ENCODE data around the gene ASTE1. TPM values are rescaled to one million over a fixed set of nuclear protein-coding genes. Genes with fewer than 3 reads are reported as not detected.
"Not testable (repeated sequence)": the region's sequence is repeated elsewhere in the genome, so short reads cannot be mapped to it uniquely, and the experiment has no call there.

The ASTE1 gene
- total RNA-seq, 1 donor from 2014 or later = 11.2 TPM

DNA sequence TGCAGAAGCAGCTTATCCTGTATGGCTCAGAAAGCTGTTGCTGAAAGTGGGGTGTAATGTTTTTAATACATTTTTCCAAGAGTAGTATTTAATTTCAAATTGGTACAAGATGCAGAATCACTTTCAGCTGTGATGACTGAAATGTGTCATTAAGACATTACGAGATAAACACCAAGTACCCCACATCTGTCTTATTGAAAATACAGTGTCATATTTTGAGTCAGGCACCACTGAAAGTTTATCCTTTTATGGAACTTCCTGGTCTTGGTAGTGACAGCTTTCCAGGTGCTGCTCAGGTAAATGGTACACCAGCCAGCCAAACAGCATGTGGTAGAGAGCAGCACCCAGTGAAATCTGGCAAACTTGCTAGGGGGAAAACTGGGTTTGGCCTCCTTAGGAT, 16.9 kb downstream of the ASTE1 start:
- intact Hi-C loops (cut with micrococcal nuclease) = no loop called here

GRCh38 chr3:131008326-131008725, 18.3 kb downstream of the ASTE1 start:
- intact Hi-C loops (cut with micrococcal nuclease) = no loop called here

GRCh38 chr3:131007782-131008181, 18.8 kb downstream of the ASTE1 start:
- intact Hi-C loops (cut with micrococcal nuclease) = no loop called here

DNA sequence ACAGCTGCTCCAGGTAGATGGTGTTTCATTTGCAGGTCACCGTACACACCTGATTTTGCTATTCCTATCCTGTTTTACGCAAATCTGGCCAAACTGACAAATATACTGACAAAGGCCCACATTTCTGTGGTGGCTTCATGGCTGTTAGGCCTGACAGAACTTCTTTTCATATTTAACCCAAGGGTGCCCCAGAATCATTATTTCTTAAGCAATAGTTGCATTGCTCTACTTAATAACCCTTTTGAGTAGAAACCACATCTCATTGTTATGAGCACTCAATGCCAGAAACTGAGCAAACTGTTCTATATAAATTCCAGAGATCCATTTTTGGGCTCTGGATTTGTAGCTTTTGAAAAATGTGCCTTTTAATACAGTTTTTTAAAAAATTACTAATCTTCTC, 19.4 kb downstream of the ASTE1 start:
- intact Hi-C loops (cut with micrococcal nuclease) = no loop called here

DNA sequence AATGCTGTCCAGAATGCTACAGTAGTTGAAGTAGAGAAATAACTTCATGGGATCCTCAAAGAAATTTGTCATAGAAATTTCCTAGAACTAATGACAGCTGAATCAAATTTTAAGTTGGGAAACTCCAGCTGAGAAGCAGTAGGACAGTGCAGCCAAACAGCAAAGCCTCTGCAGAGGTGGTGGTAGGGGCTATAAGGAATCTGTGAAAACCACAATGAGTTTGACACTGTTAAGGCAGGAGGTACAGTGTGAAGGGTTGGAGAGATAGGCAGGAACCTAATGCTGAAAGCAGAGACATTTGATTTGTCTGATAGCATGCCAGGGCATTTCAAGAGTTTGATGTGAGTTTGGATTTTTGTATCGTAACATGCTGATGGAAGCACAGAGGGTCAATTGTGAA, 22.0 kb downstream of the ASTE1 start:
- intact Hi-C loops (cut with micrococcal nuclease) = no loop called here

GRCh38 chr3:131001071-131001470, 25.6 kb downstream of the ASTE1 start:
- intact Hi-C loops (cut with micrococcal nuclease) = no loop called here

- intact Hi-C loops (cut with micrococcal nuclease) = no loop called here
Measured at GRCh38 chr3:130997289-130997688, 29.3 kb downstream of the ASTE1 start.

DNA sequence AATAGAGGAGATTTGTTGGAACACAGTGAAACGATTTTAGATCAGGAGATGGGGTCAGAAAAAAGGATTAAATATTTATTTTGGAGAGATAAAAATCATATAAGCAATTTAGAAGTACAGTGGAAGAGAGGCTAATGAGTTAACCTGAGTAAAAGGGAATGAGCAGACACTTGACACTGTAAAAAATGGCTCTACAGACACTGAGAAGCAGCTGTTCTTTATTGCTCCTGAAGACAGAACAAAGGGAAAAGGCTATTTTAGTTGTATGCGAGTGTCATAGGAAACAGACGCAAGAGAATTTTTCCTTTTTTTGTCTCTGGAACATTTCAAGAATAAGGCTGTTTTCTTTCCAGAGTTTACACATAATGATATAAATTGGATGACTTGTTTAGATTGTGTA, 34.3 kb downstream of the ASTE1 start:
- intact Hi-C loops (cut with micrococcal nuclease) = no loop called here

- intact Hi-C loops (cut with micrococcal nuclease) = no loop called here
Measured at GRCh38 chr3:130991126-130991525, 35.5 kb downstream of the ASTE1 start.

DNA sequence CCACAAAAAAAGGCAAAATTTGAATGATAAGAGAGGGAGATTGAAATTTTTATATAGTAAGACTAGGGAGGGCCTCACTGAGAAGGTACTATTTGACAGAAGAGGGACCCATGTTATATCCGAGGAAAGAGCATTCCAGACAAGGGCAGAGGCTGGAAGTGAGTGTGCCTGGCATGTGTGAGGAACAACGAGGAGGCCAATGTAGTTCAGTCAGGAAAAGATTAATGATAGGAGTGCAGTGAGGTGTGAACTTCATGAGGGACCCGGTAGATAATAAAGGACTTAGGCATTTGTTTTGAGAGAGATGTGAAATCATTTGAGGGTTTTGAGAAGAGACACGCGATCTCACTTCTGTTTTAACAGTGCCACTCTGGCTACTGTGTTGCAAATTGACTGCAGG, 36.3 kb downstream of the ASTE1 start:
- intact Hi-C loops (cut with micrococcal nuclease) = no loop called here

DNA sequence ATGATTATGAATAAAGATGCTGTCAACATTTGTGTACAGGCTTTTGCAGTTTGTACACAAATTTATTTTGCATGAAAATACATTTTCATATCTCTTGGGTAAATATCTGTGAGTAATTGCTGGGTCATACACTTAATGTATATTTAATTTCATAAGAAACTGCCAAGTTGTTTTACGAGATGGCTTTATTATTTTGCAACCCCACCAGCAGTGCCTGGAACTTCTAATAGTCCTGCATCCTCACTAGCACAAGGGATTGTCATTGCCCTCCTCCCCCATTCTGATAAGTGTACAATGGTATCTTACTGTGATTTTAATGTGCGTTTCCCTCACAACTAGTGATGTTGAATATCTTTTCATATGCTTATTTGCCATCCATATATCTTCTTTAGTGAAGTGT, 45.2 kb downstream of the ASTE1 start:
- intact Hi-C loops (cut with micrococcal nuclease) = no loop called here

DNA sequence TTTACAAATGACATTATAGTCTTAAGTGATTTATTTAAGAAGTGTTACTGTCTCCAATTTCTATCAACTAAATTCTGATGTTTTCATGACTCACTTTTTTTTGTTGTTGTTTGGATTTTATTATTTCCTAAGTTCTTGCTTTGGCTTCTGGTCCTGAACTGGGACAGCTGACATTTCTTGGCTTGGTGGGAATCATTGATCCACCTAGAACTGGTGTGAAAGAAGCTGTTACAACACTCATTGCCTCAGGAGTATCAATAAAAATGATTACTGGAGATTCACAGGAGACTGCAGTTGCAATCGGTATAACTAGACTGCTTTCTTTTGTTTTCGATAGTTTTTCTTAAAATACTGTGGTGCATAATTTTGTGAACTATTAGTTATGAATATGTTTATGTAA, 47.5 kb downstream of the ASTE1 start:
- intact Hi-C loops (cut with micrococcal nuclease) = no loop called here

- intact Hi-C loops (cut with micrococcal nuclease) = no loop called here
Measured at GRCh38 chr3:130976706-130977105, 49.9 kb downstream of the ASTE1 start.

GRCh38 chr3:130975251-130975650, 51.4 kb downstream of the ASTE1 start:
- intact Hi-C loops (cut with micrococcal nuclease) = no loop called here

- intact Hi-C loops (cut with micrococcal nuclease) = no loop called here
Measured at GRCh38 chr3:130974201-130974600, 52.4 kb downstream of the ASTE1 start.

DNA sequence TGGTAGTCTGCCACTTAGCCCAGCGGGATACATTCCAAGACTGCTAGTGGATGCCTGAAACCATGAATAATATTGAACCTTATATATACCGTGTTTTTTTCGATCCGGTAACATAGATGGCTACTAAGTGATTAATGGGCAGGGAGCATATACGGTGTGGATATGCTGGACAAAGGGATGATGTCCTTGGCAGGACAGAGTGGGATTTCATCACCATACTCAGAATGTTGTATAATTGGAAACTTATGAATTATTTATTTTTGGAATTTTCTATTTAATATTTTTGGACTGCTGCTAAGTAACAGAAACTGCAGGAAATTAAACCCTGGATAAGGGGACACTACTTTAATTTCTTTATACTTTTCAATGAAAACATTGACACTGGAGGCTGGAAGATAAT, 53.2 kb downstream of the ASTE1 start:
- intact Hi-C loops (cut with micrococcal nuclease) = no loop called here

- intact Hi-C loops (cut with micrococcal nuclease) = not testable (repeated sequence)
Measured at GRCh38 chr3:130972592-130972991, 54.0 kb downstream of the ASTE1 start.

DNA sequence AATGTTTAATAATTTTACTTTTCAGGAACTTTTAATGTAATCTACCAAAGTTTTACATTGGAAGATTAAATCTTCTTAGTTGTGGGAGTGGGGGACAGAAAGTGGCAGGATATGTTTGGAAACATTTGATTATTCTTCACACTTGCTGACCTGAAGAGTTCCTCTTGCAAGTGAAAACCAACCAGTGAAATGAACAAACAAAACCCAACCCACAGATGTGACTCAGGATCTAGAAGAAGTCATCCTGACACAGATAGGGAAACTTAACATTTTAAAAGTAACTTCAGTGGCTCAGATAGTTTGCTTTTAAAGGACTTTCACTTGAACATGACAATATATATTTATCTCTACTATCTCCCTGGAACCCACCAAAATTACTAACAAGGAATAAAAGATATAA, 55.4 kb downstream of the ASTE1 start:
- intact Hi-C loops (cut with micrococcal nuclease) = no loop called here

DNA sequence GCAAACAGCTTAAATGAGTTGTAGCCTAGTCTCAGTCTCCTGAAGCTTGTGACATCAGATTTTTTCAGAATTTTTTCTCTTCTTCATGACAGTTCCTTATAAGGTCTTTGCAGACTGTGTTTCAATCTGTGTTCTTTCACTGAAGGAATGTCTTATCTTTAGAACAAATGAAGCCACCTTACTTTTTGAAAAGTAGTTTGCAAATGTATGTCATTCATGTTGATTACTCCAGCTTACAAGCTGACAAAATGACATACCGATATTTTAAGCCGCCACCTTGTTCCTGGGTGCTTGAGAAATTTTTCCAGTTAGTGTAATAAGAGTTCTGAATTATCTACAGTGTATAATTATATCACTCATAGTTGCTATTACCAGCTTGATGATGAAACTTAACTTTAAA, 57.0 kb downstream of the ASTE1 start:
- intact Hi-C loops (cut with micrococcal nuclease) = no loop called here

DNA sequence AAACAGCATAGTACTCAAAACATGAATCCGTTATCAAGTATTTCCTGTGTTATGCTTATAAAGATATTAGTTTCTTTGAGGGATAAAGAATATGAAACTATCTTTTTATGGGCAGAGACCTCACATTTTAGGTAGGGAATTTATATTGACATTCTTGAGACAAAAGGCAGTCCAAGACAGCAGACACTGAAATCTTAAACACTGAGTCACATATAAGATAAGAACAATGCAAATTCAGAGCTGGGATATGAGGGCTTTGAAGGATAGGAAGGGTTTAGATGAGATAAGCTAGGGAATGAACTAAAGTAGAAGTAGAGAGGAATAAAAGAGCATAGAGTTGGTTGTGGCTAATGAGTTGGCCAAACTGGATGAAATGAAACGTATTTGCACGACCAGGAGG, 58.4 kb downstream of the ASTE1 start:
- intact Hi-C loops (cut with micrococcal nuclease) = no loop called here

GRCh38 chr3:130967281-130967680, 59.3 kb downstream of the ASTE1 start:
- intact Hi-C loops (cut with micrococcal nuclease) = no loop called here

- intact Hi-C loops (cut with micrococcal nuclease) = no loop called here
Measured at GRCh38 chr3:130963878-130964277, 62.7 kb downstream of the ASTE1 start.

All from T-helper 2 cell treated with Interferon-gamma antibody and Interleukin-4, amounts not matched to agents 100 ng/mL and 5 ng/mL, for 36 hours (primary cell).